ENCODE measurements around the gene SIRT1.
"Not testable (repeated sequence)": the region's sequence is repeated elsewhere in the genome, so short reads cannot be mapped to it uniquely, and the experiment has no call there.

The SIRT1 gene

GRCh38 chr10:67955614-67956013, 71.2 kb downstream of the SIRT1 start:
- H3K9me3 Mint-ChIP-seq, result no peaks in the 10 kb centered on the region
- no peaks in the 10 kb centered on the region for H3K27me3 Mint-ChIP-seq
- H3K27ac Mint-ChIP-seq, result no peak overlapping the region
- H3K36me3 Mint-ChIP-seq (ENCODE audit: low read depth), result peaks cover 49% of the 10 kb centered on the region
- no peaks in the 10 kb centered on the region for H3K4me1 Mint-ChIP-seq (ENCODE audit: low read depth)
- intact Hi-C loops (cut with micrococcal nuclease), result no loop called here
- no peak overlapping the region for H3K4me3 Mint-ChIP-seq

GRCh38 chr10:67959839-67960476, 75.5 kb downstream of the SIRT1 start:
- H3K9me3 Mint-ChIP-seq, result no peaks in the 10 kb centered on the region
- H3K27ac Mint-ChIP-seq, result no peak overlapping the region
- H3K27me3 Mint-ChIP-seq, result no peaks in the 10 kb centered on the region
- H3K4me1 Mint-ChIP-seq (ENCODE audit: low read depth), result no peaks in the 10 kb centered on the region
- H3K36me3 Mint-ChIP-seq (ENCODE audit: low read depth), result peaks cover 44% of the 10 kb centered on the region
- H3K4me3 Mint-ChIP-seq, result no peak overlapping the region
- intact Hi-C loops (cut with micrococcal nuclease), result no loop called here

- Mint-ChIP-seq H3K4me3 (no peak overlapping the region), H3K9me3 (no peaks in the 10 kb centered on the region), H3K36me3 (ENCODE audit: low read depth) (peaks cover 71% of the 10 kb centered on the region), H3K4me1 (ENCODE audit: low read depth) (peaks cover 13% of the 10 kb centered on the region), H3K27ac (no peak overlapping the region), H3K27me3 (no peaks in the 10 kb centered on the region)
- intact Hi-C loops (cut with micrococcal nuclease), result no loop called here
These were observed 81.0 kb downstream of the SIRT1 start for GRCh38 chr10:67965456-67965855.

GRCh38 chr10:67966035-67966434, 81.6 kb downstream of the SIRT1 start:
- intact Hi-C loops (cut with micrococcal nuclease); H3K27me3 Mint-ChIP-seq; H3K4me3 Mint-ChIP-seq; H3K27ac Mint-ChIP-seq; H3K9me3 Mint-ChIP-seq: not testable (repeated sequence)
- peaks cover 71% of the 10 kb centered on the region for H3K36me3 Mint-ChIP-seq (ENCODE audit: low read depth)
- H3K4me1 Mint-ChIP-seq (ENCODE audit: low read depth), result peaks cover 13% of the 10 kb centered on the region
